Measurements from ENCODE around the gene ATP12A.

Gene ATP12A

DNA sequence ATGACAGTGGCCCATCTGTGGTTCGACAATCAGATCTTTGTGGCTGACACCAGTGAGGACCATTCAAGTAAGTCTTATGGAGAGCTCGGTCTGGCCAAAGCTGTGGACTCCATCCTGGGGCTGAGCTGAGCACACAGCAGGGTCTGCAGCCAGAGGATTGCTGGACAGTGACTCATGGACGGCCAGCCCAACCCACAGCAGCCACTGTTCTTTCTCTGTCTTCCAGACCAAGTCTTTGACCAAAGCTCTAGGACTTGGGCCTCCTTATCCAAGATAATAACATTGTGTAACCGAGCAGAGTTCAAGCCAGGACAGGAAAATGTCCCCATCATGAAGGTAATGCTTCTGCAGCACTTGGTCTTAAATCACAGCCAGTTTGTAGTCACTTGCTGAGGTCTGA, 12.4 kb downstream of the ATP12A start:
- TF ChIP-seq FOXP2 (optimal IDR thresholded peaks at IDR 0.05; ENCODE audit: borderline replicate concordance, extremely low read depth, extremely low read length, insufficient read depth) (no peak), TAF1 (IDR thresholded peaks at IDR 0.05; ENCODE audit: borderline replicate concordance, insufficient read depth, low read length) (no peak), POLR2AphosphoS5 (IDR thresholded peaks at IDR 0.05; ENCODE audit: low read depth, low read length) (no peak), SIN3A (IDR thresholded peaks at IDR 0.05; ENCODE audit: borderline replicate concordance, insufficient read depth, low read length) (no peak)
- TF ChIP-seq, protein P1, sequence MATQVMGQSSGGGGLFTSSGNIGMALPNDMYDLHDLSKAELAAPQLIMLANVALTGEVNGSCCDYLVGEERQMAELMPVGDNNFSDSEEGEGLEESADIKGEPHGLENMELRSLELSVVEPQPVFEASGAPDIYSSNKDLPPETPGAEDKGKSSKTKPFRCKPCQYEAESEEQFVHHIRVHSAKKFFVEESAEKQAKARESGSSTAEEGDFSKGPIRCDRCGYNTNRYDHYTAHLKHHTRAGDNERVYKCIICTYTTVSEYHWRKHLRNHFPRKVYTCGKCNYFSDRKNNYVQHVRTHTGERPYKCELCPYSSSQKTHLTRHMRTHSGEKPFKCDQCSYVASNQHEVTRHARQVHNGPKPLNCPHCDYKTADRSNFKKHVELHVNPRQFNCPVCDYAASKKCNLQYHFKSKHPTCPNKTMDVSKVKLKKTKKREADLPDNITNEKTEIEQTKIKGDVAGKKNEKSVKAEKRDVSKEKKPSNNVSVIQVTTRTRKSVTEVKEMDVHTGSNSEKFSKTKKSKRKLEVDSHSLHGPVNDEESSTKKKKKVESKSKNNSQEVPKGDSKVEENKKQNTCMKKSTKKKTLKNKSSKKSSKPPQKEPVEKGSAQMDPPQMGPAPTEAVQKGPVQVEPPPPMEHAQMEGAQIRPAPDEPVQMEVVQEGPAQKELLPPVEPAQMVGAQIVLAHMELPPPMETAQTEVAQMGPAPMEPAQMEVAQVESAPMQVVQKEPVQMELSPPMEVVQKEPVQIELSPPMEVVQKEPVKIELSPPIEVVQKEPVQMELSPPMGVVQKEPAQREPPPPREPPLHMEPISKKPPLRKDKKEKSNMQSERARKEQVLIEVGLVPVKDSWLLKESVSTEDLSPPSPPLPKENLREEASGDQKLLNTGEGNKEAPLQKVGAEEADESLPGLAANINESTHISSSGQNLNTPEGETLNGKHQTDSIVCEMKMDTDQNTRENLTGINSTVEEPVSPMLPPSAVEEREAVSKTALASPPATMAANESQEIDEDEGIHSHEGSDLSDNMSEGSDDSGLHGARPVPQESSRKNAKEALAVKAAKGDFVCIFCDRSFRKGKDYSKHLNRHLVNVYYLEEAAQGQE (IDR thresholded peaks at IDR 0.05; ENCODE audit: insufficient read depth in 1 of 2, low read depth in 2 of 2, low read length in 2 of 2): no peak

DNA sequence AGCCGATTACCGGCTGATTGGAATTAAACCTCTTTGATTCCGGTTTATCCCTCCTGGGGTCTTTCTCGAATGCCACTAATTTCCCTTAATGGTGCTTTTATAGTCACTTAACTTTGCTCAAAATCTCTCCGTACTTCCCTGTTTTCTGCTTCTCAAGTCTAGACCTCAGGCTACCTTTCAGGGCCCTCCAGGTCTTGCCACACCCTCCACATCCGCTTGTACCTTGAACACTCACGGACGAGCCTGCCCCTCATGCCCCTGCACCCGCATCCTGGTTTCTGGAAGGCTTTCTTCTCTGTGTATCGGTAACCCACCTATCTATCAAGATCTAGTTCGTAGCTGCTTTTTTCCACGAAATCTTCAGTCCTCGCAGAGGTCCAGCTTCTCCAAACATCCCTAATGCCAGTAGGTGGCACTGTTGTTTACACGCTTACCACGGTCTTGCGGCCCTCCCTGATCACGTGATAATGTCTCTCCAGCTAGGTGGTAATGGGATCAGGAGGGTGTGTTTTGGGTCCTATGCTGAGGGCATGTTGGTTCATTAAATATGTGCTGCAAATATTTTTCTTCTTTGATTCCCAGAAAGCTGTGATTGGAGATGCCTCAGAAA, 13.8 kb downstream of the ATP12A start:
- TF ChIP-seq, protein P1 (IDR thresholded peaks at IDR 0.05; ENCODE audit: insufficient read depth in 1 of 2, low read depth in 2 of 2, low read length in 2 of 2): no peak
- TF ChIP-seq FOXP2 (optimal IDR thresholded peaks at IDR 0.05; ENCODE audit: borderline replicate concordance, extremely low read depth, extremely low read length, insufficient read depth) (no peak), SIN3A (IDR thresholded peaks at IDR 0.05; ENCODE audit: borderline replicate concordance, insufficient read depth, low read length) (no peak), POLR2AphosphoS5 (IDR thresholded peaks at IDR 0.05; ENCODE audit: low read depth, low read length) (no peak), TAF1 (IDR thresholded peaks at IDR 0.05; ENCODE audit: borderline replicate concordance, insufficient read depth, low read length) (no peak)

DNA sequence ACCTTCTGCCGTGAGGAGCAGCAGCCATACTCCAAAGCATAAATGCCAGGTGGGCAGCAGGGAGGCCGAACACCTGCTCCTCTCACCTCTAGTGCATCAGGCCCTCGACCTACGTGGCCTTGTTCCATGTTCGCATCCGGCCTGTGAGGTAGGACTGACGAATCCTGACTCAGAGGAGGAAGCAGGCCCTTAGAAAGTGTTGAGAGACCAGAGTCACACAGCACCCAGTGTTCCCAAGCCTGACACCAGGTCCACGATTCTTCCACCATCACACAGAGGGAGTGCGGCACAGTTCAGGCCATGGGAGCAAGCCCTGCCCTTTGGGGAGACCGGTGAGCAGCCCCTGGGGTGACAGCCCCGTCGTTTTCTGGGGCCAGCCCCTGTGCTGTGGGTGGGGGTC, 14.7 kb downstream of the ATP12A start:
- TF ChIP-seq TAF1 (IDR thresholded peaks at IDR 0.05; ENCODE audit: borderline replicate concordance, insufficient read depth, low read length) (no peak), FOXP2 (optimal IDR thresholded peaks at IDR 0.05; ENCODE audit: borderline replicate concordance, extremely low read depth, extremely low read length, insufficient read depth) (no peak), POLR2AphosphoS5 (IDR thresholded peaks at IDR 0.05; ENCODE audit: low read depth, low read length) (no peak), SIN3A (IDR thresholded peaks at IDR 0.05; ENCODE audit: borderline replicate concordance, insufficient read depth, low read length) (no peak)
- TF ChIP-seq, protein P1 (IDR thresholded peaks at IDR 0.05; ENCODE audit: insufficient read depth in 1 of 2, low read depth in 2 of 2, low read length in 2 of 2): no peak

DNA sequence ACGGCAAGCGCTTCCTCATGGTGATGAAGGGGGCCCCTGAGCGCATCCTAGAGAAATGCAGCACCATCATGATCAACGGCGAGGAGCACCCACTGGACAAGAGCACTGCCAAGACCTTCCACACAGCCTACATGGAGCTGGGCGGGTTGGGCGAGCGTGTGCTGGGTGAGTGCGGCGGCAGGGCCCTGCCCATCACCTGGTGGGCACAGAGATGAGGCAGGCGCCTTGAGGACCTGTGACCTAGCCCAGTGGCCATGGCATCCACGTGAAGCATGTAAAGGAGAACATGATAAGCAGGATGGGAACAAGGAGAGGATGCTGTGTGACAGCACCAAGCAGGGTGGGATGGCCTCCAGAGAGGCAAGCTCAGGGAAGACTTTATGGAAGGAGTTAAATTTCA, 18.5 kb downstream of the ATP12A start:
- TF ChIP-seq FOXP2 (optimal IDR thresholded peaks at IDR 0.05; ENCODE audit: borderline replicate concordance, extremely low read depth, extremely low read length, insufficient read depth) (no peak), POLR2AphosphoS5 (IDR thresholded peaks at IDR 0.05; ENCODE audit: low read depth, low read length) (no peak), SIN3A (IDR thresholded peaks at IDR 0.05; ENCODE audit: borderline replicate concordance, insufficient read depth, low read length) (no peak), TAF1 (IDR thresholded peaks at IDR 0.05; ENCODE audit: borderline replicate concordance, insufficient read depth, low read length) (no peak)
- TF ChIP-seq, protein P1 (IDR thresholded peaks at IDR 0.05; ENCODE audit: insufficient read depth in 1 of 2, low read depth in 2 of 2, low read length in 2 of 2): no peak

All from PFSK-1 (cell line).